GM21576 (cell line): ENCODE measurements around the gene GYS2.
"Not testable (repeated sequence)": the region's sequence is repeated elsewhere in the genome, so short reads cannot be mapped to it uniquely, and the experiment has no call there.

Experiments
- ATAC-seq: cut with Tn5 transposase; IDR thresholded peaks from one replicate; pipeline ENCODE4 v1.9.1; 2021; ENCODE audit warnings: mild to moderate bottlenecking, moderate library complexity; ENCODE audit not compliant: unreplicated experiment

Gene GYS2

DNA sequence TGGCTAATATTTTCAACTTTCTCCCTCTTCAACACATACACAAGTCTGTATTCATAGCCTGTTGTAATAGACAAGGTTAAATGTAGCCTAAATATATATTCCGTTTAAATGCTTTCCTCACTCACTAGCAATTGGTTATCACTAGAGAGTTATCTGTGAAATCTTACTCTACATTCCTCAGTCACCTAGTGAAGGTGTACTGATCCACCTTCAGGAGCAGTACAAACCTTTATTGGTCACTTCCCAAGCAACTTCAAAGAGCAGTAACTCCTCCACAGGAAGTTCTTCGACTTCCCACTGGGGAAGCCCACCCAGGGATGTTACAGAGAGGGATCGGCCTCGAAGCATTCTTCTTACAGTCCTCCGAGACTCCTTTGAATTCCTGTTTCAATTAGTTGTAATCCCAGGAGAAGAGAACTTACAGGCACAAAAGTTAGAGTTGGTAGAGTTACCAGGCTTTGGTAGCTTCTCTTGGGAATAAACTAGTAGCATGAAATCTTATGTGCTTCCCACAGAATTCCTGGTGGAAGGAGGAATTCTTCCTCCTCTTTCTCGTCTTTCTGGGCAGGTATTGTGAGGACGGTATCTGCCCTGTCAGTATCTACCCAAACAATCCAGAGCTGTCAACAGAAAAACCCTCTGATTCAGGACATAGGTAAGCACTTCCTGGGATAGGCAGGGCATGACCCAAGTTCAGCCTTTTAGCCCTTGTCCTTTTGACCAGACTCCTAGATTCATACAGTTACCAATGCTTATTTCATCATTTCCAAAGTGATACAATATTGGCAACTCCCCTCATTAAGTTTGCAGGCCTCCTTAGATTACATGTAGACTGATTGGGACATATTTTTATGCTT is at the start of gene GYS2:
GYS2 (minus strand) TSS at position 603 of the 857 bp plus-strand sequence; CDS start at position 348, 255 bp downstream.
- no peak for ATAC-seq

GRCh38 chr12:21651821-21652220 is 47.2 kb upstream of the GYS2 start:
- ATAC-seq = no peak

GRCh38 chr12:21650997-21651396 is 46.4 kb upstream of the GYS2 start:
- no peak for ATAC-seq

- ATAC-seq = no peak
Measured at GRCh38 chr12:21649034-21649433, 44.4 kb upstream of the GYS2 start.

DNA sequence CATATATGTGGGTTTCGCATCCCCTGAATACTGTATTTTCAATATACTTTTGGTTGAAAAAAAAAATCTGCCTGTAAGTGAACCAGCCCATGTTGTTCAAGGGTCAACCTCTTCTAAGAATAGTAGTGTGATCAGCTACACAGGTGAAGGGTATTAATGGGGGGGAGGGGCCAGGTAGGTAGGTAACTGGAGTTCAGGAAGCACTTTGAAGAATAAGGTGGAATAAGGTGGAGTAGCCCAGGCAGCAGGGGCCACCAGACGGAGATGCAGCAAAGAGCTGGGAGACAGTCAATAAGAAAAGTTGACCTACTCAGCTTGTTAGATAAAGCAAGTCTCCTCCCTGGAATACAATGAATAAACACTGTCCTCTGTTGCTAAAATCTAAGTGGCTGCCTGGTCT is 43.7 kb upstream of the GYS2 start:
- ATAC-seq = no peak

DNA sequence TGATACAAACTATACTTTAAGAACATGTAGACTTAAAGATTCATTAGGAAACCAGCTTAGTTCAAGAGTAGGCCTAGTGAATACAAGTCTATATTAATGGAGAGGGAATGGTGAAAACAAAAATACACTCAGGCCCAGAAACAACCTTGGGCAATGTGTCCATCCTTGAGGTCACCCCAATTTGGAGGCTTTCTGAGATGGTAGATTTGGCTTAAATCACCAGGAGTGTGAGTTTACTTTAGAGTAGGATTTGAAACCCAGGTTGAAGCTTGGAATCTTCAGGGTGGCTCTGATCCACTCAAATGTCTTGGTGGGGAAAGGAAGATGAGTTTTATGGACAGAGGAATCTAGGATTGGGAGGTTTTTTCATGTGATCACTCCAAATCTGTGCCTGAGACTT is 42.5 kb upstream of the GYS2 start:
- ATAC-seq = no peak

GRCh38 chr12:21645041-21645500 is 40.4 kb upstream of the GYS2 start:
- not testable (repeated sequence) for ATAC-seq

GRCh38 chr12:21644516-21644915 is 39.9 kb upstream of the GYS2 start:
- no peak for ATAC-seq

DNA sequence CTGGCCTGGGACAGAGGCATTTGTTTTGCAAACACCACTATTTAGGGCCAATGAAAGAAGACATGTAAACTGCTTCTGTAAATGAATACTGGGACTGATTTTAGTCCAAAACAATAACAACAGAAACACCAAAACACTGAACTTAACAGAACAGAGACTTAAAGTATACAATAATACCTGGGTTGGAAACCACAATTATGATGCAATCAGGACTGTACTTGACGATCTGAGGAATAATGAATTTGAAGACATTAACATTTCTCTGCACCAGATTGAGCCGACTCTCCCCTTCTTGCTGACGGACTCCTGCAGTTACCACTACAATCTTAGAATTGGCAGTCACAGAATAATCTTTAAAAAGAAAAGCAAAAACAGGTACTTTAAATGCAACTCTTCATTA is 39.1 kb upstream of the GYS2 start:
- ATAC-seq = no peak

DNA sequence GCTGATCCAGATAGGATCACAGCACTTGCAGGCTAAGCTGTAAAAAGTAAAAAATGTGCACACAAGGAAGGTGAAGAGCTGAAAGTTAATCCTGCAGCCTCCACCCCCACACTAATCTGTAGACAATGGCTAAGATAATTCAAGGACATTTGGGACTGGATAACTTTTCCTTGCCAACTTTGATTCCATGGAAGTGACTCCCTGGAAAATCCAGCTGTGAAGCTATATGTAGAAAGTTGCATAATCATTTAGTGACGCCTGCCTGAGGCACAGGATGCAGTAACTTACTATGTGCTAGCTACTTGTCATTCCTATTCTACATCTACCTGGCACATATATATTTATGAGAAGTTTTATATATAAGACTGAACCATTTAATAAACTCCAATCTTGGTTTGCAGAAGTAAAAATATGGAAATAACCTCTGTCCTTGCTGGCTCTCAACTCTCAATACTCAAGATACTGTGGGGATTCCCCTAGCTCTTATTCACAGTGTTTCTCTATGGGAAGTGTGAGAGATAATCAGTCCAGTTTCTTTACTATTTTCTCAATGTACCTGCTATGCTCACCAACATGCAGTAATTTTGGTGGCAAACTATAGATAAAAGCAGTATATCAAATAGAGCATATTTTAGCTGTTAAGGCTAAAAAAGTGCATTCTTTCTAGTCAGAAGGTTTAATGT is 38.2 kb upstream of the GYS2 start:
- ATAC-seq = peak; percentile 71

- ATAC-seq = no peak
Measured at GRCh38 chr12:21638054-21638891, 33.6 kb upstream of the GYS2 start.

GRCh38 chr12:21634245-21634644 is 29.6 kb upstream of the GYS2 start:
- ATAC-seq = no peak

DNA sequence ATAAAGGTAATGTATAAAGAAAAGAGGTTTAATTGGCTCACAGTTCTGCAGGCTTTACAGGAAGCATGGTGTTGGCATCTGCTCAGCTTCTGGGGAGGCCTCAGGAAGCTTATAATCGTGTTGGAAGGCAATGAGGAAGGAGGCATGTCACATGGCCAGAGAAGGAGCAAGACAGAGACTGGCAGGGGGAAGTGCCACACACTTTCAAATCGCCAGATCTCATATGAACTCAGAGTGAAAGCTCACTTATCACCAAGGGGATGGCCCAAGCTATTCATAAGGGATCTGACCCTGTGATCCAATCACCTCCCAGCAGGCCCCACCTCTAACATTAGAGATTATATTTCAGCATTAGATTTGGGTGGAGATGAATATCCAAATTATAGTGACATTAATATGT is 26.7 kb upstream of the GYS2 start:
- ATAC-seq = no peak

DNA sequence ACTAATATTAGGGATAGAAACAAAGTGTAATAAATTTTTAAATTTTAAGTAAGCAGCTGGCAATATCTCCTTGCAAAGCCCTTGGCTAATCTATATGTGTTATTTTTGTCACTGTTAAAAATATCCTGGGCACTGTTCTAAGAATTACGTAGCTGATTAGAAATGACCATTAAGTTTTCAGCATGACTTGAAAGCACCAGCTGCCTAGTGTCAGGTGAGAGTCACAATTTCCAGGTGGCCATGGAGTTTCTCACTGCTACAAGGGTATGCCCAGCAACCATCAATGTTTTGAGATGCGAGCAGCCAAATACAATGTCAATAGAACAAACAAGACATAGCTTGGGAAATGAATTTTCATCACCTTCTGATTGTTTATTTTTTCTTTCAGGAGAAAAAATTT is 23.3 kb upstream of the GYS2 start:
- ATAC-seq = no peak

- no peak for ATAC-seq
Measured at GRCh38 chr12:21618566-21618965, 13.9 kb upstream of the GYS2 start.

- no peak for ATAC-seq
Measured at GRCh38 chr12:21617030-21617429, 12.4 kb upstream of the GYS2 start.

- ATAC-seq = no peak
Measured at GRCh38 chr12:21615431-21615830, 10.8 kb upstream of the GYS2 start.

GRCh38 chr12:21614506-21614905 is 9.9 kb upstream of the GYS2 start:
- ATAC-seq = no peak

- no peak for ATAC-seq
Measured at GRCh38 chr12:21613931-21614330, 9.3 kb upstream of the GYS2 start.

DNA sequence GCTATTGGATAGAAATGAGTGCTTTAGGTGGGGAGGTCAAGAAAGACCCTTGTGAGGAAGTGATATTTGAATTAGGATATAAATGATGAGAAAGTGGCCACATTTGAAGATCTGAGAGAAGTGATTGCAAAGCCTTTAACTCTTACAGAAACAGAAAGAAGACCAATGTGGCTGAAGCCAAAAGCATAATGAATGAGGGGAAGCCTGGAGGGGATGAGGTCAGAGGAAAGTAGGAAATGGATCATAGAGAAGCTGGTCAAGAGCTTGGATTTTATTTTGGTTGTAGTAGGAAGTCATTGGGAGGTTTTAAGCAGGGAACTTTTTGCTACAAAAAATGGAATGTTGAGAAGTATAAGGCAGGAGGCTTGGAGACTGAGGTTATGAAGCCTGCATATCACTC is 3.5 kb upstream of the GYS2 start:
- ATAC-seq = no peak

- ATAC-seq = no peak
Measured at GRCh38 chr12:21607701-21608100, 3.1 kb upstream of the GYS2 start.
